Dendritic cell treated with granulocyte-macrophage colony-stimulating factor and Interleukin-4, amounts not matched to agents 40 ng/mL and 50 ng/mL, for 4 days (primary cell): ENCODE data around the gene SPIN2A.
"Not testable (repeated sequence)": the region's sequence is repeated elsewhere in the genome, so short reads cannot be mapped to it uniquely, and the experiment has no call there.

Experiments
- H3K27ac Mint-ChIP-seq: one replicate; pipeline ENCODE4 v1.8.0; 2022; ENCODE audit warnings: mild to moderate bottlenecking, mixed read lengths
- H3K27me3 Mint-ChIP-seq: one replicate; pipeline ENCODE4 v1.8.0; 2022; ENCODE audit warnings: mild to moderate bottlenecking, mixed read lengths
- H3K36me3 Mint-ChIP-seq: one replicate; pipeline ENCODE4 v1.8.0; 2022; ENCODE audit warnings: low read depth, mixed read lengths
- H3K4me1 Mint-ChIP-seq: one replicate; pipeline ENCODE4 v1.8.0; 2022; ENCODE audit warnings: low read depth, mixed read lengths
- H3K4me3 Mint-ChIP-seq: one replicate; pipeline ENCODE4 v1.8.0; 2022; ENCODE audit warnings: mild to moderate bottlenecking, moderate library complexity, mixed read lengths
- H3K9me3 Mint-ChIP-seq: one replicate; pipeline ENCODE4 v1.8.0; 2022; ENCODE audit warnings: mixed read lengths
- intact Hi-C: fragments of 100-400 bp; cut with micrococcal nuclease; formaldehyde crosslinking; loops from one replicate; pipeline ENCODE4 v1.15.0; 2022

Gene SPIN2A

GRCh38 chrX:57121816-57122215 is 15.4 kb downstream of the SPIN2A start:
- no peaks in the 10 kb centered on the region for H3K27me3 Mint-ChIP-seq
- H3K27ac Mint-ChIP-seq = peak overlapping the region; percentile 92
- peak overlapping the region; percentile 95 for H3K4me3 Mint-ChIP-seq
- intact Hi-C loops = no loop called here
- H3K4me1 Mint-ChIP-seq = peaks cover 7% of the 10 kb centered on the region
- H3K36me3 Mint-ChIP-seq = peaks cover 15% of the 10 kb centered on the region
- H3K9me3 Mint-ChIP-seq = no peaks in the 10 kb centered on the region

DNA sequence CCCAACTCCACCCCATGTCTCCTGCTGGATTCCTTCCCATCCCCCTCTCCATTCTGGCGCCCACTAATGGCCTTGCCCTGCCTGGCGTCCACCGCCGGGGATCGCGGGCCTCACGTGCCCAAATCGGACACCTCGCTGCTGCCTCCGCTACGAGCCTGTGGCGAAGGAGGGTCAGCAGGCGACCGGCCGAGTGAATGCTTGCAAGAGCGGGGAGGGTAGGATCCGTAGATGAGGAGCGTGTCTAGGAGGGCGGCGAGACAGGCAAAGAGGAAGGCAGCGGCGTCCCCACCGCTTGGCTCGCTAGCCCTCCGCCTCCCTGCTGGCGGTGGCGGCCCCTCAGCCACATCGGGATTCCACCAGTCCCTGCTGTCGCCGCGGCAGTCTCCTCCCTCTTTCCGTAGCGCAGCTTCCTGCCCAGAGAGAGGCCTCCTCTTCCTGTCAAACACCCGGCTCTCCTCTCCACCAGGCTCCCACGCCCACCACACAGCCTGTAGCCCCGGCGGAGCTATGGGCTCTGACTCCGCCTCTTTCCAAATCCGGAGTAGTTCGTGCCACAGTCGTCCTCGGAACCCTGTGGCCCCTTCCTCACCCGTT is 15.9 kb downstream of the SPIN2A start, which contains the start of gene SPIN2B:
Gene SPIN2B (minus strand): TSS at position 387 of the 594 bp plus-strand sequence.
- Mint-ChIP-seq H3K36me3 (peaks cover 15% of the 10 kb centered on the region), H3K4me3 (peak within 1 kb of the TSS; percentile 95), H3K27ac (peak within 1 kb of the TSS; percentile 92), H3K4me1 (peaks cover 7% of the 10 kb centered on the region), H3K9me3 (no peaks in the 10 kb centered on the region), H3K27me3 (no peaks in the 10 kb centered on the region)
- intact Hi-C loops = no loop called here

DNA sequence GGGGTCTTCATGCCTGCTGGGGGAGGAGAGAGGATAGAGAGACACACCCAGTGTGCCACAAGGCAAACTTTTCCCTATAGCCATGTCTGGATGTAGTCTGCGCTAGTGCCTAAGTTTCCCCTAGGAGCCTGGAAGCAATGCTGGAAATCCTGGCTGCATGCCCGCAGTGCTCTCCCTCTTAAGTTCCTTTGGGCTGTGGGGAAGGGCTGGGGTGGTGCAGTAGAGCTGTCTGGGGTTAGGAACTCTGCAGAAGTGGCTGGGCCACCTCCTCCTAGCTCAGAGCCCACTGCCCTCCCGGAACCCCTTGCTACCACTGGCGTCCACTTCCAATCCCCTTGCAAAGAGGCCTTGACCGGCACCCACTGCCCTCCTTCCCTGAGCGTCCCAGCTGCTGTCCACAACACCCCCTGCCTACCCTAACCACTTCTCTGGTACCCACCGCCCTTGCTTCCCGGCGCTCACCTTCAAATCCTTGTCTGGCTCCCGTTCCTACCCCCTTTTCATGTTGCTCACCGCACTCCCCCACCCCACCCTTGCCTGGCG is 16.5 kb downstream of the SPIN2A start:
- H3K36me3 Mint-ChIP-seq = peaks cover 15% of the 10 kb centered on the region
- H3K4me1 Mint-ChIP-seq, intact Hi-C loops, H3K27me3 Mint-ChIP-seq, H3K9me3 Mint-ChIP-seq: not testable (repeated sequence)
- H3K27ac Mint-ChIP-seq = peak overlapping the region; percentile 92
- peak overlapping the region; percentile 95 for H3K4me3 Mint-ChIP-seq

GRCh38 chrX:57119416-57119815 is 17.8 kb downstream of the SPIN2A start:
- Mint-ChIP-seq H3K27me3 (no peaks in the 10 kb centered on the region), H3K4me1 (peaks cover 7% of the 10 kb centered on the region), H3K9me3 (no peaks in the 10 kb centered on the region), H3K36me3 (peaks cover 19% of the 10 kb centered on the region), H3K27ac (no peak overlapping the region), H3K4me3 (no peak overlapping the region)
- intact Hi-C loops = no loop called here

GRCh38 chrX:57117566-57117965 is 19.6 kb downstream of the SPIN2A start:
- H3K27ac Mint-ChIP-seq, H3K27me3 Mint-ChIP-seq, intact Hi-C loops, H3K4me3 Mint-ChIP-seq, H3K4me1 Mint-ChIP-seq, H3K9me3 Mint-ChIP-seq: not testable (repeated sequence)
- H3K36me3 Mint-ChIP-seq = peaks cover 20% of the 10 kb centered on the region

GRCh38 chrX:57104921-57105398 is 32.2 kb downstream of the SPIN2A start:
- no peak overlapping the region for H3K27ac Mint-ChIP-seq
- intact Hi-C loops = no loop called here
- H3K36me3 Mint-ChIP-seq = peaks cover 15% of the 10 kb centered on the region
- no peaks in the 10 kb centered on the region for H3K9me3 Mint-ChIP-seq
- no peak overlapping the region for H3K4me3 Mint-ChIP-seq
- no peaks in the 10 kb centered on the region for H3K27me3 Mint-ChIP-seq
- no peaks in the 10 kb centered on the region for H3K4me1 Mint-ChIP-seq

- Mint-ChIP-seq H3K27me3 (no peaks in the 10 kb centered on the region), H3K4me3 (no peak overlapping the region), H3K9me3 (no peaks in the 10 kb centered on the region), H3K36me3 (peaks cover 13% of the 10 kb centered on the region), H3K27ac (no peak overlapping the region), H3K4me1 (no peaks in the 10 kb centered on the region)
- intact Hi-C loops = no loop called here
Measured at GRCh38 chrX:57104406-57104805, 32.8 kb downstream of the SPIN2A start.

GRCh38 chrX:57103489-57103888 is 33.7 kb downstream of the SPIN2A start:
- Mint-ChIP-seq H3K4me3 (no peak overlapping the region), H3K4me1 (no peaks in the 10 kb centered on the region), H3K36me3 (peaks cover 6% of the 10 kb centered on the region), H3K27ac (no peak overlapping the region), H3K27me3 (no peaks in the 10 kb centered on the region), H3K9me3 (peaks cover under 1% of the 10 kb centered on the region)
- intact Hi-C loops = no loop called here

DNA sequence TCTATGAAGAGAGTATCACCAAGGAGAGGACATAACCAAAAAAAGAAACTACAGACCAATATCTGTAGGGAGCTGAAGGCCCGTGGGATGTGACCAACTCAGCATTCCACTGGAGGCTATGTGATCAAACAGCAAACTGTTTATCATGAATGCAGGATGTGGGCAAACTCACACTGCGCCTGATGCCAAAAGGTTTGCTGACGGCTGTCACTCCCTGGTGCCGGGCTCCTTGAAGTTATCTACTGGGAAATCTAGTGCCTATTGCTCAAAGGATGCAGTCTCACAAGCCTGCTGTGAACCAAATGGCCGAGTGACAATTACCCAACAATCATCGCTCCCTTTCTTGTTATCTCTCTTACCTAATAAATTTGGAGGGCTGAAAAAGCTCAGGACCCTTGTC is 34.3 kb downstream of the SPIN2A start:
- H3K9me3 Mint-ChIP-seq, H3K27ac Mint-ChIP-seq, H3K4me1 Mint-ChIP-seq, intact Hi-C loops, H3K27me3 Mint-ChIP-seq, H3K4me3 Mint-ChIP-seq: not testable (repeated sequence)
- peaks cover 11% of the 10 kb centered on the region for H3K36me3 Mint-ChIP-seq
